HG02610 (cell line): ENCODE results near the gene RPS6KA2.
"Not testable (repeated sequence)": the region's sequence is repeated elsewhere in the genome, so short reads cannot be mapped to it uniquely, and the experiment has no call there.

Experiments
- ATAC-seq: cut with Tn5 transposase; IDR thresholded peaks from one replicate; pipeline ENCODE4 v1.9.1; 2021; ENCODE audit warnings: mild to moderate bottlenecking, moderate library complexity; ENCODE audit not compliant: unreplicated experiment

Gene RPS6KA2

DNA sequence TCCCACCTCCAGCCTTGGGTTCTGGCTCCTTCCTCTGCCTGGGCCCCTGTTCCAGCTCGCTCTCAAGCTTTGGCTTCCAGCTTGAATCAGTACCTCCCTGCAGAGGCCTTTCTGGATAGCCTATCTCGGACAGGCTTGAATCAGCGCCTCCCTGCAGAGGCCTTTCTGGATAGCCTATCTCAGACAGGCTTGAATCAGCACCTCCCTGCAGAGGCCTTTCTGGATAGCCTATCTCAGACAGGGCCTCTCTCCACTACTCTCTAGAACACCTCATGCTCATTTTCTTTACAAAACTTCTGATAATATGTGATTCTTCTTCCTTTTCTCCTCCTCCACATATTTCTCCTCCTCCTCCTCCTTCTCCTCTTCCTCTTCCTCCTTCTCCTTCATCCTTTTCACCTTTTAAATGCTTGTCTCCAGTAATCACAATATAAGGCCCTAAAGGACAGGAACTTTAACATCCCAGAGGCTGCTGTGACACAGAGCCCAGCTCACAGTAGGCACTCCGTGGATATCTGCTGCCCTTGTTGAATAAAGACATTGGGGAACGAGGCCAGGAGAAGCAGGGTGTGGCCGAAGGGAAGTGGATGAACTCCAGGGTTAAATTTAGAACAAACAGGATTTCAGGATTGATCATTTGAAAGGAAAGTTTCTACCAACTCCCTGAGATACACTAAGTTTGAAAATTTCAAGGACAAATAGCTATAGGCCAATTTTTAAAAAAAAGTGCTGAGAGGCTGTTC, 9.3 kb upstream of the RPS6KA2 start:
- ATAC-seq, result no peak

GRCh38 chr6:166635013-166635970, 8.2 kb upstream of the RPS6KA2 start:
- ATAC-seq, result no peak

- not testable (repeated sequence) for ATAC-seq
These were observed 7.5 kb upstream of the RPS6KA2 start for GRCh38 chr6:166634581-166634980.

- ATAC-seq, result no peak
These were observed 6.9 kb upstream of the RPS6KA2 start for GRCh38 chr6:166633732-166634535.

- ATAC-seq, result no peak
These were observed 5.7 kb upstream of the RPS6KA2 start for GRCh38 chr6:166632731-166633130.

- ATAC-seq, result no peak
These were observed 3.4 kb upstream of the RPS6KA2 start for GRCh38 chr6:166630462-166630861.

DNA sequence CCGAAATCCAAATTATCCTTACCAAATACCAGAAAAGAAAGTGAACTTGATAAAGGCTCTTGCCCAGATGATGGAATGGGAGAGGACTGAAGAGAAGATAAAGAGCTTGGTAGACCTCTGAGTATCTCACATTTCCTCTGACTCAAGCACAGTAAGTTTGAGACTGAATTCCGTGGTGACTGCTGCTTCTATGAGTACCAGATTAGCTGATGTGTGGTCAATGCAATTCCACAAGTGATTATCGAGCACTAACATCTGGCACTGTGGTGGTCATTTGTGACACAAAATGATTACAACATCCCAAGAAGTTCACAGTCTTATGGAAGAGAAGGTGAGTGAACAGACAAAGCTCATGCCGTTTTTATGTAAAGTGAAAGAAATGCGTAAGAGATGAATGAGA, 2.6 kb upstream of the RPS6KA2 start:
- ATAC-seq, result no peak

GRCh38 chr6:166627875-166628801, 1.1 kb upstream of the RPS6KA2 start:
- ATAC-seq, result peak; percentile 27

- ATAC-seq, result peak; percentile 0
These were observed 646 bp downstream of the RPS6KA2 start for GRCh38 chr6:166626177-166627032.

DNA sequence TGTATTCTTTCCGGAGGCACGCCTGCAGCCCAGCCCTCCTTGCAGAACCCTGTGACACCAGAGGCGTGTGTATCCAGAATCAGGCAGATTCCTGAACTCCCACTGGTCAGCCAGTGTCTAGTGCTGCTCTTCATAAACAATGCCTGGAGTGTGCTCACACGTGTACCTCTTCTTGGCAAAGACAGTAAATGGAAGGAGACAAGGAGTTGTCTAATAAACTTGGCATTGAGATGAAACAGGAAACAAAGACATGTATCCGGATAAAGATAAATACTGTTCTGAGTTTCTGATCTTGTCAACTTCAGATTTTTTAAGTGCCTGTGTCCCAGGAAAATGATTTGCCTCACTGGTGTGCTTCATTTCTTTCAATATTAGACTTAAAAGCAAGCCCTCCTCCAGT, 1.7 kb downstream of the RPS6KA2 start:
- no peak for ATAC-seq

GRCh38 chr6:166624275-166624674, 2.8 kb downstream of the RPS6KA2 start:
- no peak for ATAC-seq

DNA sequence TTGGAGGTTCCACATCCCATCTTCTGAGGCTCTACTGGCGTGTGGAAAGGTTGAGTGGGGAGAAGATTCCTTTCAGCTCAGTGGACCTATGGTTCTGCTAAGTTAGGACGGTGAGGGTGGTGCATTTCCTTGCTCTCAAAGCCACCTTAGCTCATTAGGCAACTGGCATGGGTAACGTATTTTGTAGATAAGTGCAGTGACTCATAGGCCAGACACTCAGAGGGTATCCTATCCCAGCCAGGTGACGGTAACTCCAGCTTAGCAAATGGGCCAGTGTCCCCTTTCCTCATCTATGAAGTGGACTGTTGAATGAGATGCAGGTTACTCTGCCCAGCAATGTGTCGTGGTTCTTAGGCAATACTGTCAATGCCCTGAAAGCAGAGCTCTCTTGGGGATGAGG, 3.7 kb downstream of the RPS6KA2 start:
- no peak for ATAC-seq

DNA sequence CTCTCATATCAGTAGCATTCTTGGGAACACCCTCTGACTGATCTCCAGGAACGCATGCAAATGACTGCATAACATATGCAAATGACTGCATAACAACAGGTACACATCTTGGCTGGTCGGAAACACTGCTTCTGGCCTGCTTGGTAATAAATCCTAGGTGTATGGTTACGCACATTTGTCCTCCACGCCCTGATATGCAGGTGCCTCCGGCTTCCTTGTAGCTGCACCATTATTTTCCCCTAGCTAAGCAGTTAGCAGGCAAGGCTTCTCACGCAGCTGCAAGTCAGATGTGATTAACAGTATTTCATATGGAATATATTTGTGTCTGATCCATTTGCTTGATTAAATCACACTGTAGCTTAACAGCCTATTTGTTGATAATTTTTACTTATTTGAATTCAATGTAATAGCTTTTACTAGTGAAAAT, 5.9 kb downstream of the RPS6KA2 start:
- no peak for ATAC-seq

- no peak for ATAC-seq
These were observed 6.5 kb downstream of the RPS6KA2 start for GRCh38 chr6:166620478-166621113.

DNA sequence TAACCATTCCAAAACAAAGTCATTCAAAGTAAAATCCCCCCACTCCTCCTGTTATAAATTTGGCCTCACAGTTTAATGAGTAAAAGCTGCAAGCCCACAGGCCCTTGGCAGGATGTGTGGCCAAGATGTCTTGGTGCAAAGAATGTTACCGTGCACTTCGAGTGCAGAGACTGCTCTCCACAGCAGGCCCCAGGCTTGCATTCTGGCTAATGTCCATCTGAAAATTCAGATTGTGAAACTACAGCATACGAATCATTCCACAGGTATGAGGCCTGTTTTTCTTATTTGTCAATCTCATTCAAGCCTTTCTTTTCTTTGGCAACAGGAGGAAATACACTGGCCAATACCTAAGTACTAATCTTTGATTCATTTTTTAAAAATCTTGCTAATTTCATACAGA, 7.1 kb downstream of the RPS6KA2 start:
- no peak for ATAC-seq

DNA sequence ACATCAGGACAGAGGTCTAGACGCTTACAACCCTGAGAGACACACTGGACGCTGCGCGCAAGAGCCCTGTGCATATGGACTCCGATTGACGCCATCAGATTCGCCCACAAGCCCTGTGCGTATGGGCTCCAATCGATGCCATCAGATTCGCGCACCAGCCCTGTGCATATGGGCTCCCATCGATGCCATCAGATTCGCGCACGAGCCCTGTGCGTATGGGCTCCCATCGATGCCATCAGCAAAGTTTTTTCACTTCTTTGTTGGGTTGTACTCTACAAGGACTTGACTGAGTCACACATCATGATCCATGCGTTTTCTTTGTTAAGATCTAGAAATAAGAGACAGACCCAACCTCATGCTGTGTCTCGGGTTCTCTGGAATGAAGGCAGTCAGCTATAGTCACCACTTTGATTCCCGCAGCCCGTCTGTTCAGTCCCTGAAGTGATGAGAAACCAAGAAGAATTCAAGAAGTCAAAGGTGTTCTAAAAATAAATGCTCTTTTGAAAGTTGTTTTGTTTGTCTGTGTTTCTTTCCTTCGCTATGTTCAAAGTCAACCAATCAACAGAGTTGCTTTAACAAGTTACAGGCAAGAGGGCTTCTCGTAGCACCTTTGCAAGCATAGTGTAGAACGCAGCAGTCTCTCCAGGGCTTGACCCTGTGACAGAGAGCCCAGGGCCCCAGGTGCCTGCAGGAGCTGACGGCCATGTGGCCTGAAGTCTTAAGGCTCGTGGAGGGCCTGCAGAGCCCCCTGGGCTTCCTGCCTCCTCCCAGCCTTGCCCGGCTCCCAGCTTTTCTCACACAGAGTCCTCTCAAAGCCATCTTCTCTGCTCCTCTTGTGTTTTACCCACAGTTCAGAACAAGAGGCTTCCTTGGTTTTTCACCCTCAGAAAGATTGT, 7.9 kb downstream of the RPS6KA2 start:
- no peak for ATAC-seq

DNA sequence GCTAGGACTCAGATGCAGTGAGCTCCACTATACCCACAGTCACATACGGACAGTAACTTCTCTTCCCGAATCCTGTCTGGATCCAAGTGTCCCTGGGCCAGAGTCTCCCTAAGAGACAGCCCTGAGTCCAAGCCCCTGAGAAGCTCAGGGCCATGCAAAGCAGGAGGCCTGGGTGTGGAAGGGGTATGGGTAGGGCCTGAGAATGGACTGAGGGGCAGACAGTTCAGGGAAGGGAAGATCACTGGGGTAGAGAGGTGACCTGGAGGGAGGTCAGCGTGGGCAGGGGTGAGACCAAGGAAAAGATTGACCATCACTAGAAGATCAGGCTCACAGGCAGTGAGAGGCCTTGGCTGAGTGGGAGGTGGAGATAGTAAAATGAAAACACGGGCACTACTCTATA, 8.8 kb downstream of the RPS6KA2 start:
- no peak for ATAC-seq

DNA sequence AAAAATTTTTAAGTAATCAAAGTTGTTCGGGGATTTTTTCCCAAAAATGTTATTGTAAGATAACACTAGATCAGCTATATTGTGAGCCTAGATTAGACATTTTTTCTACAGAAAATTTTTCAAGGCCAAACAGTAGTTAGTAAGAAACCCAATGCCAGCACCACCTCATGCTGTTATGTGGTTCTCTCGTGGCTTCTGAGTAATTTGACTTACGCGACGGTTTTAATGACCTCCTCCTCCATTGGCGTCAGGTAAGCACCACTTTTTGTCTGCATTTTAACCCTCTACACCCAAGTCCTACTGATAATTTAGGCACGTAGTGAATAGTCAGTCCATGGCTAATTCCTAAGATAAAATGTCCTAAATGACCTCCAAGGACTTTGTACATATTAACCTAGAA, 9.7 kb downstream of the RPS6KA2 start:
- no peak for ATAC-seq
